GM18909 (cell line): ENCODE measurements around the gene KRT4.

ENCODE experiments used
- ATAC-seq: cut with Tn5 transposase; IDR thresholded peaks from one replicate; pipeline ENCODE4 v1.9.1; 2021; ENCODE audit warnings: mild to moderate bottlenecking; ENCODE audit not compliant: unreplicated experiment, poor library complexity

Gene KRT4

GRCh38 chr12:52809166-52809565 lies 4.8 kb downstream of the KRT4 start:
- ATAC-seq = no peak

DNA sequence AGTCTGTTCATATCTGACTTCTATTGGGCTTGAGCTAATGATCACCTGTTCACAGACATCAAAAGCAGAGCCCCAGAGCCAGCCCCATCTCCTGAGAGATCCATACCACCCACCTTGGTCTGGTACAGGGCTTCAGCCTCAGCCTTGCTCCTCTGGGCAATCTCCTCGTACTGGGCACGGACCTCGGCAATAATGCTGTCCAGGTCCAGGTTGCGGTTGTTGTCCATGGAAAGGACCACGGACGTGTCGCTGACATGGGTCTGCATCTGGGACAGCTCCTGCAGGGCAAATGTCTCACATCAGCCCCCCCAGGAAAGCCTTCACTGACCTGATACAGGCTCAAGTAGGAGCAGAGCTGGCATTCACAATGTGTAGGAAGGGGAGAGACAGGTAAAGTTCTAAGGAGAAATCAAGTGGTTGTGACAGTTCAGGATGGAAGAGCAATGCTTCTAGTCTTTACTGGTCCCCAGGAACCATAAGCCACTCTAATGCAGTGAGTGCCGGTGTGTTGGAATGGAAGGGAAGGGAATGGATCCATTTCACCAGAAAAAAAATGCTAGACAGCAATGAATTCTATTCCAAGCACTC lies 5.2 kb downstream of the KRT4 start:
- ATAC-seq = no peak

DNA sequence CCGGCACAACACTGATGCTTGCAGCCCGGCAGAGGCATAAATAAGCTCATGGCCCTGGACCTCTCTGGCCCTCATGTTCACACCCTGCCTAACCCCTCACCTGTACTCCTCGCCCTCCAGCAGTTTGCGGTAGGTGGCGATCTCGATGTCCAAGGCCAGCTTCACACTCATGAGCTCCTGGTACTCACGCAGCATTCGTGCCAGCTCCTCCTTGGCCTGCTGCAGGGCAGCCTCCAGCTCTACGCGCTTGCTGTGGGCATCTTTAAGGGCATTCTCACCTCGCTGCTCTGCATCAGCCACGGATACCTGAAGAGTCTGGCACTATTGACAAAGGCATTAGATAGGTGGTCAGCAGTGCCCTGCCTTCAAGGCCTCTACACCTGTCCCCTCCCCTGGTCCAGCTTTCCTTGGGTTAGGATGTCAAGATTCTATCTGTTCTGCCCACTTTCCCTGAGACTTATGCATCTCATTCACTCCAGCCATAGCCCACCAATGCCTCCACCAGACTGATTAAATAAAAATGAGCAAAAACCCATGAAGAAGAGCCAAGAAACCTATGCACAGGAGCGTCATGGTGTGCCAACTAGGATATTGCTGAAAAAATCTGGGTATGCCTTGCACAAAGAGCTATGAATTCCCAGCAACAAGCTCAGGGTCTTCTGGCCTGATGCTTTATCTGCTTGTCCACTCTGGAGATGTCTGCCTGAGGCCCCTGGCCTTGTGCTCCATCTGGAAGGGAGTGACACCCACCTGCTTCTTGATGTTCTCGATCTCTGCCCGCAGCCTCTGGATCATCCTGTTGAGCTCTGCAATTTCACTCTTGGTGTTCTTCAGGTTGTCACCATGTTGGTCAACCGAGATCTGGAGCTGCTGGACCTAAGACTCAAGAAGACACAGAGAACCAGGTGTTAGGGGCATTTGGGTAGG lies 6.1 kb downstream of the KRT4 start:
- ATAC-seq = no peak

DNA sequence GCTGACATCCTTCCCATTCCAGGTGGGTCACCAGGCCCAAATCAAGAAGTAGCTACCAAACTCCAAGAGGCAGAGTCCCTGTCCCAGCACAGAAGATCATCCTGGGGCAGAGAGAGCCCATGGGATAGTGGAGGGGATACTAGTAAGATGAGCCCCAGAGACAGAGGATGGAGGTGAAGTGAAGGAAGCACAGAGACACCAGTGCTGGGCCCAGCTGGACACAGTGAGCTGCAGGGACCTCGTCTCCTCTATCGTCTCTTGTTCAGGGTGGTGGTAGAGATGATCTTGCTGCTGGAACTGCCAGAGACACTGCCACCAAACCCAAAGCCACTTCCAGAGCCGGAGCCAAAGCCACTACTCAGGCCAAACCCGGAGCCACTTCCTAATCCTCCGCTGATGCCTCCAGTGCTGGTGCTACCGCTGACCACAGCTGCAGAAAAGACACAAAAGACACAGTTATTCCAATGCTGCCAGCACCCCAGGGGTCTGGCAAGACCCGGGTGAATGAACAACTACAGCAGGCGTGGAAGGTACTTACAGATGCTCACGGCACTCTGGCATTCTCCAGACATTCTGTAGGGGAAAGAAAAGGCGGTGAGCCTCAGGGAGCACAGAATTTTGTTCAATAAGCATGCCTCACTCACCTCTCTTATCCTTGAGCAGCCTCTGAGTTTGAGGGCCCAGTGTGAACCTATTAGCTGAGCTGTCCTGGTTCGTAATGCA lies 6.9 kb downstream of the KRT4 start:
- no peak for ATAC-seq

DNA sequence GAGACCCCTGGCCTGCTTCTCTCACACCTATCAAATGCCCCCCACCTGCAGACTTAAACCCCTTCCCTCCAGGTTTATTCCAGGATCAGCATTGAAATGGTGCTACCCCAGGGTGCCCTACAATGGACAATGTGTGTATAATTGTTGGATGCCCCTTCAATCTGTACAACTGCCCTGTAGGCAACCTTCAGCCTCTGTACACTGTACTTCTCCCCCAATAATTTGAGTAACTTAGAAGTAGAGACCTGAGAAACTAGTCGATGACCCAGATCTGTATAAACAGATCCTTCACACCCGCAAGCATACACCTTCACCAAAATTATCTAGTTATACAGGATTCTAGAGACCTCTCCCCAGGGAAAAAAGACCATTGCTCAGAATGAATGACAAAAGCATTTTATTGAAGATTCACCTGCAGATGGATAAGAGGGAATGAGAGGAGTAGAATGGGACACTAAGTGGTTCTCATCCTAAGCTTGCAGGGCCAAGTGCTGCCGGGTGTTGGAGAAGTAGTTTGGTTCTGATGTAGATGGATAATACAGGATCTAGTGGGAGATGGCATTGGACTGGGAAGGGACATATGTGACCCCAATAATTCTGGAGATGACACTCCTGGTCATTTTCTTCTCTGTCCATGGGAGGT lies 7.6 kb downstream of the KRT4 start:
- no peak for ATAC-seq

- no peak for ATAC-seq
These were observed 8.2 kb downstream of the KRT4 start for GRCh38 chr12:52805739-52806138.

- ATAC-seq = no peak
These were observed 8.9 kb downstream of the KRT4 start for GRCh38 chr12:52805000-52805399.

DNA sequence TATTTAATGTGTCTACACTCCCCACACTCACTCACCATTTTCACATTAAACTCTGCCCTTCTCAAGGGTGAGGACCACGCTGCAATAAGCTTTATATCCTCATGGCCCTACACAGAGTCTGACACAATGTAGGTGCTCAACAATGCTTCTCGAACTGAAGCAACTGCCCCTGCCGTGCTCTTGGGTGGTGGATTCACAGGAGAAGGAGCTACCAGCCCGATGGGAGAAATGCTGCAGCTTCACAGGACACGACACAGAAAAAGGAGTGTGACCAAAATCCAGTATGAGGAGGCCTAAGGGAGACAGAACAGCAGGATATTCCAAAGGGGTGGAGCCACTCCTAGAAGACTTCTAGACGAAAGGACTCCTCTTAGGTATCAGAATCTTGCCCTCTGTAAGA lies 11.5 kb downstream of the KRT4 start:
- ATAC-seq = no peak

DNA sequence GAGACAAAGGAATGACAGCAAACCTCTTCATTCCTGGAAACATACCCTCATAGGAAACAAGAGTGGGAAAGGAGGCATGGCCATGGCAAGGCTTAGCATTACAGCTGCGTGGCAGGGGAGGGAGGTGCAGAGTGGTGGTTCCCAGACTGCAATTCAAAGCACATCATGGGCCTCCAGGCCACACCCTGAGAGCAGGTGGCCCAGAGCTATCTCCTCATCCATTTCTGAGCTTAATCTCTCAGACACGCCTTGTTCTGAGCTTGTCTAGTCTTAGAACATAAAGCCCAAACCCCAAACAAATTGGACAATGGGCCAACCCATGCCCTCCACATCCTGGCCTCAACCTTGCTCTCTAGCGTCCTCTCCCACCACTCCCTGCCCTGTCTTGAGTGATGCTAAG lies 12.1 kb downstream of the KRT4 start:
- no peak for ATAC-seq

DNA sequence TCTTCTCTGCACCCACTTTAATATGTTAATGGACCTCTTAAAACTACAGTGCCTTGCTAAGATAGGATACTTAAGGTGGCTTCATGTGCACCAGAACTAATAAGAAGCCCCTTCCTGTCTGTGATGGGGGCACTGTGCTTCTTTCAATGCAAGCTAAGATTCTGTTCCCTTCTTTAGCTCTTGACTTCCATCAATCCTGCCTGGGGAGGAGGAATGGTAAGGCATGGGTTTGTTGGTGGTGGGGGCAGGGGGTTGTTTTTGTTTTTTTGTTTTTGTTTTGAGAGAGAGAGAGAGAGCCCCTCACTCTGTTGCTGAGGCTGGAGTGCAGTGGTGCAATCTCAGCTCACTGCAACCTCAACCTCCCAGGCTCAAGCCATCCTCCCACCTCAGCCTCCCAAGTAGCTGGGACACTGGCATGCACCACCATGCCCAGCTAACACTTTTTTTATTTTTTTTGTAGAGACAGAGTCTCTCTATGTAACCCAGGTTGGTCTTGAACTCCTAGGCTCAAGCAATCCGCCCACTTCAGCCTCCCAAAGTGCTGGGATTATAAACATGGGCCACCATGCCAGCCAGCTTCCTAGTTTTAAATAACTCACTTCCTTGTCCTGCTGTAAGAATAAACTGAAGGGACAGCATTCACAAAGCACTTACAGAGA lies 13.5 kb downstream of the KRT4 start:
- ATAC-seq = no peak

DNA sequence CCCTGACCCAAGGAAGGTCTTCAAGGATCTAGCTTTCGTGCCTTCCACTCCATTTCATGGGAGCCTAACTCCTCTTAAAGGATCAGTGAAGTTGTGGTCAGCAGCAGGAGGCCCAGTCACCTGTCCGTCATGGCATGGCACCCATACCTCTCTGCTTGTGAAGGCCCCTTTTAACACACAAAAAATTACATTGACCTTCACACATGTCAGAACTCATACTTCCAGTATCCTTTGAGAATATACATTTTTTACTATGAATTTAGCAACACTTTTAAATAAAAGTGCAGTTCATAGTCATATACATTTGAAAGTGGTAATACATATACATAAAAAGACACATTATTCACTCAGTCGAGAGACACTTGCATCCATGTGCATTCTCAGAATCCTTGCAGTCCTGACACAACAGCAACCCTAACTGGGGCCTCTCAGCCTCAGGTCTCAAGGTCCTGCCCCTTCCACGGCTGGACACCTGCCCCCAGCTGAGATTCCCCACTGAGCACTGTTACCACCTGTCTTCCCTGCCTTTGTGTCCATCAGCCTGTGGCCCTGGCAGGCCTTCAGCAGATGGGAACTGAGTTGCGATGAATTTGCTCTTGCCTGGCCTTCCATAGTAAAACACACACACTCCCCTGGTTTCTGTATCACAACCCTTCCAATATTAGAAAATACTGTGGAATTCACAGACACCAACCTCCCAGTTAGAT lies 14.3 kb downstream of the KRT4 start:
- ATAC-seq = no peak

- no peak for ATAC-seq
These were observed 15.0 kb downstream of the KRT4 start for GRCh38 chr12:52798671-52799504.

GRCh38 chr12:52798003-52798670 lies 15.8 kb downstream of the KRT4 start:
- ATAC-seq = no peak

- no peak for ATAC-seq
These were observed 16.4 kb downstream of the KRT4 start for GRCh38 chr12:52797529-52797894.

- ATAC-seq = no peak
These were observed 16.9 kb downstream of the KRT4 start for GRCh38 chr12:52796839-52797528.

GRCh38 chr12:52796429-52796794 lies 17.5 kb downstream of the KRT4 start:
- no peak for ATAC-seq

DNA sequence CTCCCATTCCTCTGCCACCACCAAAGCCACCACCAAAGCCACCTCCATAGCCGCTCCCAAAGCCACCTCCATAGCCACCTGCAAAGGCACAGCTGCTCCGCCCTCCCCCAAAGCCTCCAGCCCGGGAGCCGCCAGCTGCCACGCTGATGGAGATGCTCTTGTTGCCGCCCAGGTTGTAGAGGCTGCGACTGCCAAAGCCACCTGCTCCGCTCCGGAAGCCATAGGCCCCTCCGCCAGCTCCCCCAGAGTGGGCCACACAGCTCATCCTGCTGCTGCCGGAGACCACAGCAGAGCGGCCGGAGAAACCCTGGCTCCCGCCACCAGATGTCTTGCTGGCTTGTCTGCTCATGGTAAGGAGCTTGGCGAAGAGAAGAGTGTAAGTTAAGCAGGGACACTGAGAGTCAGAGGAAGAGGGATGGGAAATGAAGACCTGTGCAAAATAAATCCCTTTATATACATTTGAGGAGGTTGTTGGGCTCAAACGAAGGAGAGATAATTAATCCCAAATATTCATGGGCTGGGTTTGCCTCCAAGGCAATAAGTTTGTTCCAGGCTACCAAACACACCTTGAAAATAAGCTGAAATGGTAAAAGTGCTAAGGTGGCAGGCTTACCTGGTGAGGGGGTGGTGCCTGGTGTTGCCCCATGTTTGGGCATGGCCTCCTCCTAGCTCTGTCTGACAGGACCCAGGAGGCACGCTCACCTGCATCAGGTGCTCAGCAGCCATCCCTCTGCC lies 18.1 kb downstream of the KRT4 start, which contains the start of gene KRT3:
KRT3 (minus strand) TSS at position 424 of the 735 bp plus-strand sequence; CDS start at position 349, 75 bp downstream.
- no peak for ATAC-seq
